ENCODE results near the gene CCL14. TPM values are rescaled to one million over a fixed set of nuclear protein-coding genes. Genes with fewer than 3 reads are reported as not detected.

The CCL14 gene
- total RNA-seq, 1 donor from 2014 or later: 110 TPM

DNA sequence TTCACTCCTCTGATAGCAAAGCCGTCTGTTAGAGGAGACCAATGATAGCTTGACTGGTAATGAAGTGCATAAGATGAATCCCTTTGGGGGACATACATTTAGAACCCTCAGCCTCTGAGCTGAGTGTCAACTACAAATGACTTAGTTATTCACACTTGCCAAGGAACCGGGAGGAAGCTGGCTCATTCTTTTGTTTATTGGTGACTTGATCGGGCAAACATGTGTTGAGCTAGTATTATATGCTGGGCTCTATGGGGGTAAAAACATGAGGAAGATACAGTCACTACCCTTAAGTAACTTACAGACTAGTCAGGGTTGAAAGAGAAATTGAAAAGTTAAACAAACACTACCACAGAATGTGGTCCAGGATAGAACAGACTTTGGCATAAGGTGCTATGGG is 8.2 kb downstream of the CCL14 start:
- Histone ChIP-seq H3K36me3 (no peaks in the 10 kb centered on the region), H3K27ac (no peak overlapping the region), H3K27me3 (no peaks in the 10 kb centered on the region), H3K9me3 (no peaks in the 10 kb centered on the region), H3K4me1 (no peaks in the 10 kb centered on the region), H3K4me3 (no peak overlapping the region)
- no peak for ATAC-seq
- DNase-seq: no peak
- intact Hi-C loops (cut with DNase I): no loop called here
- TF ChIP-seq, protein P1, sequence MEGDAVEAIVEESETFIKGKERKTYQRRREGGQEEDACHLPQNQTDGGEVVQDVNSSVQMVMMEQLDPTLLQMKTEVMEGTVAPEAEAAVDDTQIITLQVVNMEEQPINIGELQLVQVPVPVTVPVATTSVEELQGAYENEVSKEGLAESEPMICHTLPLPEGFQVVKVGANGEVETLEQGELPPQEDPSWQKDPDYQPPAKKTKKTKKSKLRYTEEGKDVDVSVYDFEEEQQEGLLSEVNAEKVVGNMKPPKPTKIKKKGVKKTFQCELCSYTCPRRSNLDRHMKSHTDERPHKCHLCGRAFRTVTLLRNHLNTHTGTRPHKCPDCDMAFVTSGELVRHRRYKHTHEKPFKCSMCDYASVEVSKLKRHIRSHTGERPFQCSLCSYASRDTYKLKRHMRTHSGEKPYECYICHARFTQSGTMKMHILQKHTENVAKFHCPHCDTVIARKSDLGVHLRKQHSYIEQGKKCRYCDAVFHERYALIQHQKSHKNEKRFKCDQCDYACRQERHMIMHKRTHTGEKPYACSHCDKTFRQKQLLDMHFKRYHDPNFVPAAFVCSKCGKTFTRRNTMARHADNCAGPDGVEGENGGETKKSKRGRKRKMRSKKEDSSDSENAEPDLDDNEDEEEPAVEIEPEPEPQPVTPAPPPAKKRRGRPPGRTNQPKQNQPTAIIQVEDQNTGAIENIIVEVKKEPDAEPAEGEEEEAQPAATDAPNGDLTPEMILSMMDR (IDR thresholded peaks at IDR 0.05): no peak

DNA sequence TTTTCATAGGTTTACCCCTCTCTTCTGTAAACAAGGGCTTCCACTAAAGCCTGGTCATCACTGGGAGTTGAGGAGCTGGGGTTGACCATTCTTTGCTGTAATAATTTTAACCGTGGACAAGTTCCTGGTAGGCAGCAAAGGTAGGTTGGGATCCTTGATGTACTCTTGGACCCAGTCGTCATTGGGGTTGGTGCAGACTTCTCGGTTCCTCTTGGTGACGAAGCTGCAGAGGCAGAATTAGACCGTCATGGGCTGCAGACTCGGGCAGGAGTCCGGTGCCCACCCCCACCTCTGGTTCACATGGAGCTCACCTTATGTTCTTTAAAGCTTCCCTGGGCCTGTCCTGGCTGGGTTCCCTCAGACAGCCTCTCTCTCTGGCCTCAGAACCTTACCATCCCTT is 9.0 kb downstream of the CCL14 start:
- intact Hi-C loops (cut with DNase I): no loop called here
- no peaks in the 10 kb centered on the region for H3K9me3 ChIP-seq
- no peaks in the 10 kb centered on the region for H3K4me1 ChIP-seq
- no peaks in the 10 kb centered on the region for H3K36me3 ChIP-seq
- TF ChIP-seq, protein P1 (IDR thresholded peaks at IDR 0.05): no peak
- DNase-seq (no peak), ATAC-seq (no peak)
- H3K4me3 ChIP-seq: no peak overlapping the region
- H3K27me3 ChIP-seq: no peaks in the 10 kb centered on the region
- H3K27ac ChIP-seq: no peak overlapping the region

DNA sequence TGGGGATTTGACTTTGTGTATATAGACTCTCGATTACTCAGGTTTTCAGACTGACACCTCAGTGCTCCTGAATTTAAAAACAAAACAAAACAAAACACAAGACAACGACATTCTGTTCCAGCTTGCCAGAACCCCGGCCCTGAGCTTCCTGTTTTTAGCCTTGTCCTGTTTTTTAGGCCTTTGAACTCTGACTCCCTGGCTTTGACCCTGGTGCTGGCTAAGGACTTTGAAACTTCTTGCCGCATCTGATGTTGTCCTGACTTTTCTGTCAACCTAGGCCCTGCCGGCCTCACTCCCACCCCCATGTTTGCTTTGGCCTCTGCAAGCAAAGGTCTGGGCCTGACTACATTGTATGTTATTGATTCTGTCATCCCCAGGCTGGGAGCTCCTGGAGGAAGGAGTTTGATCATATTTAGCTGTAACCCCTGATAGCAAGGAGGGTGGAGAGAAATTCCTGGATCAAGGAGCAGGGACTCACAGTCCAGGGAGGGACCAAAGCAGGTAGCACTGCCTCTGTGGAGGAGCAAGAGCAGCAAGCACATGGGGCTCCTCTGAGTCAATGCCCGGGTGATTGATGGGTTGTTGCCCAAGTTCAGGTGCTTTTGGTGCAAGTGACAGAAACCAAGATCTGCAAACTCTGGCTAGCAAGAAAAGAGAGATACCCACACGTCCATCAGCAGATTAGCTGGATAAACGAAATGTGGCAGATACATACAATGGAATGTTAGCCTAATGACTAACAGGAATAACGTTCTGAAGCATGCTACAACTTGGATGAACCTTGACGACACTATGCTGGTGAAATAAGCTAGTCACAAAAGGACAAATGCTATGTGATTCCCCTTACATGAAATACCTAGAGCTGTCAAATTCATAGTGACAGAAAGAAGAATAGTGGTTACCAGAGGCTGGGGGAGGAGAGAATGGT is 12.9 kb downstream of the CCL14 start:
- TF ChIP-seq, protein P1 (IDR thresholded peaks at IDR 0.05): no peak
- H3K4me3 ChIP-seq: no peak overlapping the region
- H3K9me3 ChIP-seq: no peaks in the 10 kb centered on the region
- no peaks in the 10 kb centered on the region for H3K36me3 ChIP-seq
- H3K4me1 ChIP-seq: peaks cover 5% of the 10 kb centered on the region
- H3K27me3 ChIP-seq: no peaks in the 10 kb centered on the region
- ATAC-seq (no peak), DNase-seq (no peak)
- intact Hi-C loops (cut with DNase I): no loop called here
- H3K27ac ChIP-seq: peak overlapping the region; percentile 56

DNA sequence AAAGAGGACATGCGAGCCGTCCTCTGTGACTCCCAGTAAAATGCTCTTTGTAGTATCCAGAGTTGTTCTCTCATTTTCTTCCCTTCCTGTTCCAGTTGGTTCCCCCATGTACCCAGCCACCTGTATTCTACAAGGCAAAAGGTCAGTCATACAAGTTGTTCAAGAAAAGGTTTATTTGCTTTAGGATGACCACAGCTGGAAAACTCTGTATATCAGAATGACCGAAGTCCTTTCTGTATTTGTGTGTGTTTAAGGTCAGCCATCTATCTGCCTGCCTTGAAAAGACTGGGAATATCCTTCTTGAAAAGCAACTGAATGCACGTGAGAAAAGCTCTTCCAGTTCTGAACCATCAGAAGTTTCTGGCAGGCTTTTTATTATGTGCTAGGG is 13.6 kb downstream of the CCL14 start:
- Histone ChIP-seq H3K36me3 (no peaks in the 10 kb centered on the region), H3K27me3 (no peaks in the 10 kb centered on the region), H3K9me3 (no peaks in the 10 kb centered on the region), H3K27ac (peak overlapping the region; percentile 47), H3K4me3 (no peak overlapping the region), H3K4me1 (peaks cover 5% of the 10 kb centered on the region)
- no peak for ATAC-seq
- intact Hi-C loops (cut with DNase I): no loop called here
- no peak for DNase-seq
- TF ChIP-seq, protein P1 (IDR thresholded peaks at IDR 0.05): no peak

DNA sequence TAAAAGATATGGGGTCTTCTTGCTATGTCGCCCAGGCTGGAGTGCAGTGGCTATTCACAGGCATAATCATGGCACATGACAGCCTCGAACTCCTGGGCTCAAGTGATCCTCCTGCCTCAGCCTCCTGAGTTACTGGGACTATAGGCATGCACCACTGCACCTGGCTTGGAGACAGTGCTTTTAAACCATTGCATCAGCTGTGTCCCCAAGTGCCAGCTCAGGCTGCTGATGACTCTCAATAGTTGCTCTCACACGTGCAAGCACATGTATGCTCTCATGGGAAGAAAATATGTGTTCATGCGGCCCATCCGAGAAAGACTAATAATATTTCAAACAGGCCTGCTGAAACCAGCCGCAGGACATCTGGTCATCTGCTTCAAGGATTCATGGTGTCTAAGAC is 14.0 kb downstream of the CCL14 start:
- Histone ChIP-seq H3K9me3 (no peaks in the 10 kb centered on the region), H3K27me3 (no peaks in the 10 kb centered on the region), H3K4me1 (peaks cover 5% of the 10 kb centered on the region), H3K27ac (peak overlapping the region; percentile 47), H3K4me3 (no peak overlapping the region), H3K36me3 (no peaks in the 10 kb centered on the region)
- no peak for DNase-seq
- ATAC-seq: no peak
- TF ChIP-seq, protein P1 (IDR thresholded peaks at IDR 0.05): no peak
- intact Hi-C loops (cut with DNase I): no loop called here
